MM.1S (cell line): Measurements from ENCODE around the gene PITRM1.

ENCODE experiments used
- DNase-seq: peaks from one replicate; pipeline ENCODE4 v3.0.0-alpha.2; 2015
- H2AFZ ChIP-seq: fragments of 300-600 bp; sonication (generic); 2 replicates; pipeline ENCODE4 v1.6.0; 2016; ENCODE audit warnings: antibody characterized with exemption, low read length
- H3F3A ChIP-seq: fragments of 300-600 bp; sonication (generic); 2 replicates; pipeline ENCODE4 v1.6.1; 2016; ENCODE audit warnings: mild to moderate bottlenecking, antibody characterized with exemption, low read length, moderate library complexity, mixed read lengths; ENCODE audit not compliant: insufficient read depth
- H3K27ac ChIP-seq: fragments of 300-600 bp; sonication (generic); 2 replicates; pipeline ENCODE4 v1.5.1; 2016; ENCODE audit warnings: mild to moderate bottlenecking, low read length
- H3K27me3 ChIP-seq: fragments of 300-600 bp; sonication (generic); replicated peaks from 2 replicates; pipeline ENCODE4 v1.6.0; 2016; ENCODE audit warnings: low read length; ENCODE audit not compliant: insufficient read depth
- H3K36me3 ChIP-seq: fragments of 300-600 bp; sonication (generic); replicated peaks from 2 replicates; pipeline ENCODE4 v1.6.1; 2016; ENCODE audit warnings: mild to moderate bottlenecking, low read length, mixed read lengths; ENCODE audit not compliant: insufficient read depth
- H3K4me1 ChIP-seq: fragments of 300-600 bp; sonication (generic); 2 replicates; pipeline ENCODE4 v1.6.1; 2016; ENCODE audit warnings: low read length, mixed read lengths
- H3K4me2 ChIP-seq: fragments of 300-600 bp; sonication (generic); 2 replicates; pipeline ENCODE4 v1.6.0; 2016; ENCODE audit warnings: low read depth, low read length
- H3K4me3 ChIP-seq: fragments of 300-600 bp; sonication (generic); 2 replicates; pipeline ENCODE4 v1.5.1; 2016; ENCODE audit warnings: low read length, mixed read lengths
- H3K79me2 ChIP-seq: fragments of 300-600 bp; sonication (generic); 2 replicates; pipeline ENCODE4 v1.6.1; 2016; ENCODE audit warnings: mixed run types, low read length, mixed read lengths
- H3K9ac ChIP-seq: fragments of 300-600 bp; sonication (generic); 2 replicates; pipeline ENCODE4 v1.6.1; 2016; ENCODE audit warnings: low read length, mixed read lengths
- H3K9me2 ChIP-seq: fragments of 300-600 bp; sonication (generic); replicated peaks from 2 replicates; pipeline ENCODE4 v1.6.1; 2016; ENCODE audit warnings: mild to moderate bottlenecking, low read length, mixed read lengths; ENCODE audit not compliant: insufficient read depth
- H3K9me3 ChIP-seq: fragments of 300-600 bp; sonication (generic); replicated peaks from 2 replicates; pipeline ENCODE4 v1.6.1; 2016; ENCODE audit warnings: mild to moderate bottlenecking, low read length, mixed read lengths; ENCODE audit not compliant: insufficient read depth
- H4K20me1 ChIP-seq: fragments of 300-600 bp; sonication (generic); 2 replicates; pipeline ENCODE4 v1.6.1; 2016; ENCODE audit warnings: mild to moderate bottlenecking, low read length, moderate library complexity, mixed read lengths; ENCODE audit not compliant: insufficient read depth
- EZH2 ChIP-seq: fragments of 300-600 bp; sonication (generic); optimal IDR thresholded peaks from 2 replicates; pipeline ENCODE3; 2017; ENCODE audit warnings: low read depth, mild to moderate bottlenecking, antibody characterized with exemption, low read length, mixed read lengths
- EZH2phosphoT487 ChIP-seq: fragments of 300-600 bp; sonication (generic); IDR thresholded peaks from 2 replicates; pipeline ENCODE4 v1.6.1; 2018; ENCODE audit warnings: antibody characterized with exemption, low read length
- TF ChIP-seq, protein P1 (sequence below): fragments of 300-600 bp; sonication (generic); IDR thresholded peaks from 2 replicates; pipeline ENCODE4 v1.5.1; 2016; ENCODE audit warnings: antibody characterized with exemption, low read length, mixed read lengths

PITRM1 gene

GRCh38 chr10:3203972-3204371 lies 31.4 kb upstream of the PITRM1 start:
- DNase-seq = no peak
- no peaks in the 10 kb centered on the region for H3F3A ChIP-seq
- H3K36me3 ChIP-seq = no peaks in the 10 kb centered on the region
- H3K9ac ChIP-seq = no peak overlapping the region
- H4K20me1 ChIP-seq = no peaks in the 10 kb centered on the region
- H3K27me3 ChIP-seq = no peaks in the 10 kb centered on the region
- no peak overlapping the region for H2AFZ ChIP-seq
- TF ChIP-seq, protein P1, sequence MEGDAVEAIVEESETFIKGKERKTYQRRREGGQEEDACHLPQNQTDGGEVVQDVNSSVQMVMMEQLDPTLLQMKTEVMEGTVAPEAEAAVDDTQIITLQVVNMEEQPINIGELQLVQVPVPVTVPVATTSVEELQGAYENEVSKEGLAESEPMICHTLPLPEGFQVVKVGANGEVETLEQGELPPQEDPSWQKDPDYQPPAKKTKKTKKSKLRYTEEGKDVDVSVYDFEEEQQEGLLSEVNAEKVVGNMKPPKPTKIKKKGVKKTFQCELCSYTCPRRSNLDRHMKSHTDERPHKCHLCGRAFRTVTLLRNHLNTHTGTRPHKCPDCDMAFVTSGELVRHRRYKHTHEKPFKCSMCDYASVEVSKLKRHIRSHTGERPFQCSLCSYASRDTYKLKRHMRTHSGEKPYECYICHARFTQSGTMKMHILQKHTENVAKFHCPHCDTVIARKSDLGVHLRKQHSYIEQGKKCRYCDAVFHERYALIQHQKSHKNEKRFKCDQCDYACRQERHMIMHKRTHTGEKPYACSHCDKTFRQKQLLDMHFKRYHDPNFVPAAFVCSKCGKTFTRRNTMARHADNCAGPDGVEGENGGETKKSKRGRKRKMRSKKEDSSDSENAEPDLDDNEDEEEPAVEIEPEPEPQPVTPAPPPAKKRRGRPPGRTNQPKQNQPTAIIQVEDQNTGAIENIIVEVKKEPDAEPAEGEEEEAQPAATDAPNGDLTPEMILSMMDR = no peak
- no peaks in the 10 kb centered on the region for H3K9me3 ChIP-seq
- no peaks in the 10 kb centered on the region for H3K4me1 ChIP-seq
- H3K27ac ChIP-seq = no peak overlapping the region
- no peaks in the 10 kb centered on the region for H3K9me2 ChIP-seq
- H3K4me2 ChIP-seq = no peak overlapping the region
- no peaks in the 10 kb centered on the region for H3K79me2 ChIP-seq
- H3K4me3 ChIP-seq = no peak overlapping the region

DNA sequence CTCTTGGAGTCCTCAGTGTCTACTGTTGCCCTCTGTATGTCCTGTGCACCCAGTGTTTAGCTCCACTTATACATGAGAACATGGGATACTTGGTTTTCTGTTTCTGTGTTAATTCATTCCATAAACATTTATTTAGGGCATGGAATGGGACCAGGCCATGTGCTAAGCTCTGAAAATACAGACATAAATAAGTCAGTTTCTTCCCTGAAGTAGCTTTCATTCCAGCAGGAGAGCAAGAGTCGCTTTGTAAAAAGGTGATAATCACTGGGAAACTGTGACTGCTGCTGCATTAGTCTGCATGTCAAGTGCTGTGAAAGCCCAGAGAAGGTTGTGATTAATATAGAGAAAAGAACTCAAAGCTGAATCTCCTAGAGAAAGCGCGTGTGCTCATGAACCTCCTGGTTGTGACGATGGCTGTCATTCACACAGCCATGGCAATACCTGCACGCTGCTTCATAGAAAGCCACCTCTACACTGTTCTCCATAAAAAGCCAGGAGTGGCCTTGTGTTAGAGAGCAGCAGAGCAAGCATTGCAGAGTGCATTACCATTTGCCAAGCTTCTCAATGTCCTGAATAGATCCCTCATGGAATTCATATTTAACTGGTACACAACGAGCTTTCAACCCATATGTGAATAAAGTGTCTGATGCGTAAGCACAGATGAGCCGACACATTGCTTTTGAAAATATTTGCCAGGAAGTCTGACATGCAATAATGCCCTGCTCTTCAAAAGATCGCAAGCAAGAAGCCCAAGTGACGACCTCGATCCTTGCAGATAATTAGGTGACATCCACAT lies 30.6 kb upstream of the PITRM1 start:
- no peaks in the 10 kb centered on the region for H3K4me1 ChIP-seq
- H2AFZ ChIP-seq = no peak overlapping the region
- no peaks in the 10 kb centered on the region for H3K9me2 ChIP-seq
- TF ChIP-seq, protein P1 = no peak
- TF ChIP-seq EZH2phosphoT487 (no peak), EZH2 (no peak)
- no peaks in the 10 kb centered on the region for H3K27me3 ChIP-seq
- H3K79me2 ChIP-seq = no peaks in the 10 kb centered on the region
- H3K36me3 ChIP-seq = no peaks in the 10 kb centered on the region
- no peaks in the 10 kb centered on the region for H4K20me1 ChIP-seq
- no peaks in the 10 kb centered on the region for H3K9me3 ChIP-seq
- H3F3A ChIP-seq = no peaks in the 10 kb centered on the region
- H3K4me3 ChIP-seq = no peak overlapping the region
- no peak overlapping the region for H3K9ac ChIP-seq
- no peak overlapping the region for H3K27ac ChIP-seq
- no peak for DNase-seq
- no peak overlapping the region for H3K4me2 ChIP-seq

DNA sequence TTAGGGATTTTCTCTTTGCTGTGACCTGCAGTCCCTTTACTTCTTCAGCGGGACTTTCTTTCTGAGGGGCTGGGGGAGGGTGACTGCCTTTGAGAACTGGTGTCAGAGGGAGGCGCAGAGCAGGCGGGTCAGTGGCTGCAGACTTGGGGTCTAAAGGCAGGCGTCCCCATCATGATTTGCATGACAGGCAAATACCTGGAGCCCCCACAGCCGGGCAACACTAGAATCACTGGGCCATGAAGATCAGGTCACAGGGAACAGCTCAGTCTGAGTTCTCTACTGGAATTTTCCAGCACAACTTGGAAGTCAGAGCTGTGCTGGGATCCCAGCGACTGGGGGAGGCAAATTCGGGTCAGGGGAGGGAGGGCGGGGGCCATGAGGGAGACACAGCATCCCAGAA lies 29.2 kb upstream of the PITRM1 start:
- H3K79me2 ChIP-seq = no peaks in the 10 kb centered on the region
- no peak overlapping the region for H3K4me2 ChIP-seq
- H3K27ac ChIP-seq = no peak overlapping the region
- no peaks in the 10 kb centered on the region for H3K36me3 ChIP-seq
- no peak for DNase-seq
- H3K9me2 ChIP-seq = no peaks in the 10 kb centered on the region
- no peak overlapping the region for H3K9ac ChIP-seq
- H4K20me1 ChIP-seq = no peaks in the 10 kb centered on the region
- H3F3A ChIP-seq = no peaks in the 10 kb centered on the region
- TF ChIP-seq EZH2 = no peak
- no peak overlapping the region for H3K4me3 ChIP-seq
- H3K27me3 ChIP-seq = no peaks in the 10 kb centered on the region
- H3K9me3 ChIP-seq = no peaks in the 10 kb centered on the region
- H3K4me1 ChIP-seq = 0 out of 2 replicates have a peak, but pooled peaks cover 3% of the 10 kb centered on the region
- no peak overlapping the region for H2AFZ ChIP-seq

- H3F3A ChIP-seq = no peaks in the 10 kb centered on the region
- H3K27me3 ChIP-seq = no peaks in the 10 kb centered on the region
- no peak overlapping the region for H2AFZ ChIP-seq
- DNase-seq = no peak
- H3K79me2 ChIP-seq = no peaks in the 10 kb centered on the region
- H3K4me1 ChIP-seq = 0 out of 2 replicates have a peak, but pooled peaks cover 3% of the 10 kb centered on the region
- no peaks in the 10 kb centered on the region for H4K20me1 ChIP-seq
- H3K4me3 ChIP-seq = no peak overlapping the region
- no peaks in the 10 kb centered on the region for H3K9me2 ChIP-seq
- no peak overlapping the region for H3K4me2 ChIP-seq
- H3K36me3 ChIP-seq = no peaks in the 10 kb centered on the region
- no peak overlapping the region for H3K9ac ChIP-seq
- no peak overlapping the region for H3K27ac ChIP-seq
- no peaks in the 10 kb centered on the region for H3K9me3 ChIP-seq
- TF ChIP-seq EZH2 (no peak), EZH2phosphoT487 (no peak)
- TF ChIP-seq, protein P1 = no peak
Measured at GRCh38 chr10:3199488-3199887, 26.9 kb upstream of the PITRM1 start.
